CD14-positive monocyte (primary cell): ENCODE measurements around the gene TMEM134. TPM values are rescaled to one million over a fixed set of nuclear protein-coding genes. Genes with fewer than 3 reads are reported as not detected.

ENCODE experiments used
- DNase-seq, 3 donors: peaks; one replicate each; pipeline ENCODE4 v3.0.0-alpha.2; 2011 to 2022
- H2AFZ ChIP-seq: 2 replicates; pipeline ENCODE4 v1.6.0; 2012; ENCODE audit warnings: mild to moderate bottlenecking, low read depth, low read length, inconsistent platforms; ENCODE audit not compliant: insufficient read depth, poor library complexity, severe bottlenecking
- H3K27ac ChIP-seq, 2 donors: 1 replicate in 1 of 2; 2 replicates in 1 of 2; pipeline ENCODE4 v1.5.1; 2012 to 2013; ENCODE audit warnings: low read length in 2 of 2, control low read depth in 1 of 2, inconsistent platforms in 1 of 2, low read depth in 1 of 2, mild to moderate bottlenecking in 1 of 2
- H3K27me3 ChIP-seq, 2 donors: one replicate each; pipeline versions ENCODE4 v1.6.0 to v1.6.1; 2011 to 2013; ENCODE audit warnings: low read length in 2 of 2; ENCODE audit not compliant: control insufficient read depth in 2 of 2, insufficient read depth in 2 of 2
- H3K36me3 ChIP-seq, 2 donors: replicated peaks in 1 of 2; 1 replicate in 1 of 2; 2 replicates in 1 of 2; pipeline versions ENCODE4 v1.5.1 to v1.6.1; 2012 to 2013; ENCODE audit warnings: low read length in 2 of 2, control low read depth in 1 of 2, inconsistent platforms in 1 of 2, mild to moderate bottlenecking in 1 of 2; ENCODE audit not compliant: insufficient read depth in 2 of 2, control insufficient read depth in 1 of 2
- H3K4me1 ChIP-seq, 2 donors: 1 replicate in 1 of 2; 2 replicates in 1 of 2; pipeline versions ENCODE4 v1.5.1 to v1.6.1; 2012 to 2013; ENCODE audit warnings: low read length in 2 of 2, control low read depth in 1 of 2, inconsistent platforms in 1 of 2, mild to moderate bottlenecking in 1 of 2, moderate library complexity in 1 of 2; ENCODE audit not compliant: insufficient read depth in 2 of 2, control insufficient read depth in 1 of 2
- H3K4me2 ChIP-seq: replicated peaks from 2 replicates; pipeline ENCODE3; 2012; ENCODE audit warnings: low read length, moderate library complexity, mild to moderate bottlenecking; ENCODE audit not compliant: poor library complexity, severe bottlenecking; ENCODE audit errors: extremely low read depth
- H3K4me3 ChIP-seq, 3 experiments: fragments of 200-600 bp in 1 of 3; sonication (generic) in 1 of 3; replicated peaks in 1 of 3; 1 replicate in 2 of 3; 2 replicates in 1 of 3; pipeline ENCODE4 v1.5.1; 2011 to 2013; ENCODE audit warnings: low read length in 3 of 3, mild to moderate bottlenecking in 3 of 3, control low read depth in 2 of 3, low read depth in 2 of 3, inconsistent platforms in 1 of 3, moderate library complexity in 1 of 3
- H3K79me2 ChIP-seq: 2 replicates; pipeline ENCODE4 v1.6.0; 2012; ENCODE audit warnings: mild to moderate bottlenecking, control low read depth, inconsistent platforms, low read length, moderate library complexity; ENCODE audit not compliant: insufficient read depth
- H3K9ac ChIP-seq: 2 replicates; pipeline ENCODE4 v1.6.0; 2017; ENCODE audit warnings: low read length, mild to moderate bottlenecking; ENCODE audit not compliant: insufficient read depth, poor library complexity, severe bottlenecking
- H3K9me3 ChIP-seq, 2 donors: replicated peaks in 1 of 2; 1 replicate in 1 of 2; 2 replicates in 1 of 2; pipeline versions ENCODE4 v1.5.1 to v1.6.1; 2012 to 2013; ENCODE audit warnings: low read length in 2 of 2, control low read depth in 1 of 2; ENCODE audit not compliant: control insufficient read depth in 1 of 2, insufficient read depth in 1 of 2
- H4K20me1 ChIP-seq: 2 replicates; pipeline ENCODE4 v1.6.0; 2012; ENCODE audit warnings: mild to moderate bottlenecking, low read length, control low read depth, moderate library complexity; ENCODE audit not compliant: insufficient read depth
- H3K27ac Mint-ChIP-seq, 7 donors: one replicate each; pipeline ENCODE4 v1.8.0; 2020; ENCODE audit warnings: mild to moderate bottlenecking in 7 of 7, mixed read lengths in 7 of 7, moderate library complexity in 6 of 7, inconsistent platforms in 2 of 7
- H3K27me3 Mint-ChIP-seq, 3 donors: one replicate each; pipeline ENCODE4 v1.8.0; 2021 to 2022; ENCODE audit warnings: low read depth in 3 of 3, mild to moderate bottlenecking in 3 of 3, mixed read lengths in 3 of 3, moderate library complexity in 3 of 3, inconsistent platforms in 1 of 3
- H3K36me3 Mint-ChIP-seq, 2 donors: one replicate each; pipeline ENCODE4 v1.8.0; 2020; ENCODE audit warnings: mixed read lengths in 2 of 2, inconsistent platforms in 1 of 2, mild to moderate bottlenecking in 1 of 2
- H3K4me1 Mint-ChIP-seq: one replicate; pipeline ENCODE4 v1.8.0; 2020; ENCODE audit warnings: mild to moderate bottlenecking, mixed read lengths
- H3K4me3 Mint-ChIP-seq, 2 donors: one replicate each; pipeline ENCODE4 v1.8.0; 2020; ENCODE audit warnings: mild to moderate bottlenecking in 2 of 2, mixed read lengths in 2 of 2, moderate library complexity in 1 of 2
- H3K9me3 Mint-ChIP-seq, 7 donors: one replicate each; pipeline ENCODE4 v1.8.0; 2020 to 2022; ENCODE audit warnings: mixed read lengths in 7 of 7, mild to moderate bottlenecking in 6 of 7, moderate library complexity in 6 of 7, inconsistent platforms in 2 of 7
- WGBS: methylation state at CpG from one replicate; pipeline ENCODE4 v1.1.5; 2013; ENCODE audit warnings: missing lambda C conversion rate; ENCODE audit not compliant: insufficient coverage; 5-methylcytosine and 5-hydroxymethylcytosine counted together
- intact Hi-C, 2 donors: fragments of 100-400 bp; cut with micrococcal nuclease; formaldehyde crosslinking; loops; one replicate each; pipeline versions ENCODE4 v1.15.0 to v1.15.1; 2023
- polyA plus RNA-seq, 3 donors: library from polyadenylated mRNA; depleted of rRNA in 1 of 3; unstranded in 2 of 3; stranded (reverse) in 1 of 3; fragments of 300-500 nt in 2 of 3; fragments of >200 nt in 1 of 3; fragmentation: Illumina TruSeq in 2 of 3; gene quantifications; 1 replicate in 2 of 3; 2 replicates in 1 of 3; pipeline ENCODE4 v1.2.3, GENCODE V29; 2012 to 2021
- TF ChIP-seq, protein P1 (sequence below): fragments of 200-600 bp; IDR thresholded peaks from one replicate; pipeline ENCODE4 v1.8.0; 2022; ENCODE audit warnings: antibody characterized with exemption, mild to moderate bottlenecking

TMEM134 gene
- polyA plus RNA-seq, 3 donors = 67.4 to 104 (median 76.8) TPM

- no peak overlapping the region for H3K27ac ChIP-seq
- no peak overlapping the region for H3K4me2 ChIP-seq
- DNase-seq = no peak
- H3K4me3 Mint-ChIP-seq = no peak overlapping the region
- no peaks in the 10 kb centered on the region for H3K9me3 ChIP-seq
- intact Hi-C loops = no loop called here
- H3K36me3 Mint-ChIP-seq = no peaks in the 10 kb centered on the region
- peaks cover 9 to 19% of the 10 kb centered on the region in 2 donors for H3K4me1 ChIP-seq
- H4K20me1 ChIP-seq = no peaks in the 10 kb centered on the region
- no peak overlapping the region for H3K9ac ChIP-seq
- H2AFZ ChIP-seq = no peak overlapping the region
- H3K4me3 ChIP-seq = no peak overlapping the region
- peaks cover 7% of the 10 kb centered on the region for H3K4me1 Mint-ChIP-seq
- TF ChIP-seq, protein P1, sequence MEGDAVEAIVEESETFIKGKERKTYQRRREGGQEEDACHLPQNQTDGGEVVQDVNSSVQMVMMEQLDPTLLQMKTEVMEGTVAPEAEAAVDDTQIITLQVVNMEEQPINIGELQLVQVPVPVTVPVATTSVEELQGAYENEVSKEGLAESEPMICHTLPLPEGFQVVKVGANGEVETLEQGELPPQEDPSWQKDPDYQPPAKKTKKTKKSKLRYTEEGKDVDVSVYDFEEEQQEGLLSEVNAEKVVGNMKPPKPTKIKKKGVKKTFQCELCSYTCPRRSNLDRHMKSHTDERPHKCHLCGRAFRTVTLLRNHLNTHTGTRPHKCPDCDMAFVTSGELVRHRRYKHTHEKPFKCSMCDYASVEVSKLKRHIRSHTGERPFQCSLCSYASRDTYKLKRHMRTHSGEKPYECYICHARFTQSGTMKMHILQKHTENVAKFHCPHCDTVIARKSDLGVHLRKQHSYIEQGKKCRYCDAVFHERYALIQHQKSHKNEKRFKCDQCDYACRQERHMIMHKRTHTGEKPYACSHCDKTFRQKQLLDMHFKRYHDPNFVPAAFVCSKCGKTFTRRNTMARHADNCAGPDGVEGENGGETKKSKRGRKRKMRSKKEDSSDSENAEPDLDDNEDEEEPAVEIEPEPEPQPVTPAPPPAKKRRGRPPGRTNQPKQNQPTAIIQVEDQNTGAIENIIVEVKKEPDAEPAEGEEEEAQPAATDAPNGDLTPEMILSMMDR = no peak
- H3K27me3 ChIP-seq = no peaks in the 10 kb centered on the region
- WGBS = 96% methylated on average over 19 of the region's 25 CpGs
- H3K27me3 Mint-ChIP-seq = peaks cover 1 to 7% (median 6%) of the 10 kb centered on the region in 3 donors
- H3K79me2 ChIP-seq = no peaks in the 10 kb centered on the region
- no peaks in the 10 kb centered on the region for H3K36me3 ChIP-seq
- no peak overlapping the region for H3K27ac Mint-ChIP-seq
- no peaks in the 10 kb centered on the region for H3K9me3 Mint-ChIP-seq
Measured at GRCh38 chr11:67456068-67456705, 12.9 kb downstream of the TMEM134 start.

DNA sequence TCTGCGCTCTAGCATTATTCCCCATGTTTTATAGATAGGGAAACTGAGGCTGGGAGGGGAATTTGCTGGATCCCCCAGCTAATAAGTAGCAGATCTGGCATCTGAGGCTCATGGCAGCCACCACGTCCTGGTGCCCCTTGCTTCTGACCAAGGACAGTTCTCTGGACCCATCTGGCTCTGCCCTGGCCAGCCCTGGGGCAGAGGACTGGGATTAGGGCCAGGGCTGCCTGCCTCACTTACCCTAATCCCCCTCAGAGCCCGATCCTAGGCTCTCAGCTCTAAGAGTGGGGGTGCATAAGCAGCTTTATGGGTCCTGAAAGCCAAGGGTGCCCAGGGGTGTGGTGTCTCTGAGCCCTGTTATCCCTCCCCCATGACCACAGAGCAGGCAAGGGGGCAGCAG, 14.0 kb downstream of the TMEM134 start, which contains the start of gene CABP4:
CABP4 (plus strand) TSS at position 301 of the 400 bp plus-strand sequence; CDS start at position 371, 70 bp downstream.
- Histone ChIP-seq H3K4me2 (no peak within 1 kb of the TSS), H3K27ac (no peak within 1 kb of the TSS), H3K36me3 (no peaks in the 10 kb centered on the region), H4K20me1 (no peaks in the 10 kb centered on the region), H3K79me2 (no peaks in the 10 kb centered on the region), H3K9ac (no peak within 1 kb of the TSS), H3K27me3 (no peaks in the 10 kb centered on the region), H3K4me1 (peaks cover 14 to 27% of the 10 kb centered on the region in 2 donors), H3K9me3 (no peaks in the 10 kb centered on the region), H3K4me3 (no peak within 1 kb of the TSS), H2AFZ (no peak within 1 kb of the TSS)
- intact Hi-C loops = no loop called here
- H3K36me3 Mint-ChIP-seq = no peaks in the 10 kb centered on the region
- H3K4me1 Mint-ChIP-seq = peaks cover 11% of the 10 kb centered on the region
- peak within 1 kb of the TSS in 1 of 7 donors; percentile 35 for H3K27ac Mint-ChIP-seq
- H3K4me3 Mint-ChIP-seq = no peak within 1 kb of the TSS
- TF ChIP-seq, protein P1 = no peak
- H3K9me3 Mint-ChIP-seq = no peaks in the 10 kb centered on the region
- 100% methylated on average over 1 of the region's 3 CpGs for WGBS
- H3K27me3 Mint-ChIP-seq = peaks cover 0 to 5% (median 3%) of the 10 kb centered on the region in 3 donors
- DNase-seq = no peak
